Measurements from ENCODE around the gene PAPOLG. TPM values are rescaled to one million over a fixed set of nuclear protein-coding genes. Genes with fewer than 3 reads are reported as not detected.

The PAPOLG gene
- total and polyA plus RNA-seq, 2 of the 13 experiments (the other 11 are each of a cell fraction or from before 2014, with no cell fraction given): 10.1 to 10.4 TPM

DNA sequence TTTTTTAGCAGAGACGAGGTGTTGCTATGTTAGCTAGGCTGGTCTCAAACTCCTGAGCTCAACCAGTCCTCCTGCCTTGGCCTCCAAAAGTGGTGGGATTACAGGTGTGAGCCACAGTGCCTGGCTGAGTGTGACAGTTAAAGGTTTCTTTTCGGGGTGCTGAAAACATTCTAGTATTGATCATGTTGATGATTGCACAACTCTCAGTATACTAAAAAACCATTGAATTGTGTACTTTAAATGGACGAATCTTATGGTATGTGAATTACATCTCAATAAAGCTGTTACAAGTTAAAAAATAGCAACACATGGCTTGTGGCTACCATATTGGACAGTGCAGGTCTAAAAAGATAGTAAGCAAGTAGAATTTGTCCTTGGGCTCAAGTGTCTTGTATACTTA, 22.3 kb downstream of the PAPOLG start:
- no TSS peak for BruUV-seq (replicated peaks)
- Histone ChIP-seq H3K9me3 (ENCODE audit: low read length) (no peaks in the 10 kb centered on the region), H3K4me3 (replicated peaks in 1 of 3; ENCODE audit: insufficient read depth in 1 of 3, low read depth in 2 of 3, low read length in 3 of 3) (no peak overlapping the region), H2AFZ (ENCODE audit: low read length) (no peak overlapping the region), H3K27ac (ENCODE audit: extremely low read length, insufficient read depth, low read length) (no peak overlapping the region), H3K36me3 (replicated peaks in 1 of 2; ENCODE audit: control insufficient read depth in 1 of 2, insufficient read depth in 2 of 2, low read length in 2 of 2) (peaks cover 9 to 73% of the 10 kb centered on the region in 2 experiments), H3K4me2 (ENCODE audit: low read depth, low read length) (no peak overlapping the region), H3K27me3 (ENCODE audit: control insufficient read depth in 1 of 2, insufficient read depth in 2 of 2, low read length in 2 of 2) (no peaks in the 10 kb centered on the region), H4K20me1 (ENCODE audit: insufficient read depth, low read length) (no peaks in the 10 kb centered on the region), H3K4me1 (ENCODE audit: insufficient read depth, low read length) (0 out of 2 replicates have a peak, but pooled peaks cover 4% of the 10 kb centered on the region), H3K79me2 (ENCODE audit: insufficient read depth, low read length) (no peaks in the 10 kb centered on the region), H3K9ac (ENCODE audit: insufficient read depth, low read depth, low read length) (no peak overlapping the region)
- ATAC-seq: no peak
- CTCF ChIA-PET (ENCODE audit: low intra/inter-chr PET ratio, low total read pairs): no interaction called here
- in situ Hi-C loops (cut with HindIII; ENCODE audit: extremely low pct_ligation_motif_present, low pct_unique_long_range_greater_than_20kb): no loop called here
- intact Hi-C loops (cut with micrococcal nuclease; ENCODE audit: unreplicated experiment): no loop called here
- no peak for TF ChIP-seq ZMYM2 (CRISPR knock-in tag; IDR thresholded peaks at IDR 0.05)
- TF ChIP-seq CEBPB (IDR thresholded peaks at IDR 0.05; ENCODE audit: borderline replicate concordance, low read depth, low read length): peak; percentile 54
- DNase-seq (ENCODE audit: low spot score): no peak
- WGBS (ENCODE audit: low lambda C conversion rate): 96% methylated on average over 3 of the region's 3 CpGs
- POLR2A ChIA-PET: interaction anchor here (1.0 kb wide), 1 partner anchor 23 kb away, joined by 3 read pairs; the partner anchor contains the start of gene PAPOLG
- peak; percentile 18 for FAIRE-seq

GRCh38 chr2:60779426-60779825, 23.4 kb downstream of the PAPOLG start:
- FAIRE-seq (no peak), ATAC-seq (peak; percentile 76), DNase-seq (ENCODE audit: low spot score) (no peak)
- Histone ChIP-seq H3K27me3 (ENCODE audit: control insufficient read depth in 1 of 2, insufficient read depth in 2 of 2, low read length in 2 of 2) (no peaks in the 10 kb centered on the region), H3K9me3 (ENCODE audit: low read length) (no peaks in the 10 kb centered on the region), H2AFZ (ENCODE audit: low read length) (no peak overlapping the region), H3K4me2 (ENCODE audit: low read depth, low read length) (no peak overlapping the region), H3K27ac (ENCODE audit: extremely low read length, insufficient read depth, low read length) (no peak overlapping the region), H3K36me3 (replicated peaks in 1 of 2; ENCODE audit: control insufficient read depth in 1 of 2, insufficient read depth in 2 of 2, low read length in 2 of 2) (peaks cover 9 to 77% of the 10 kb centered on the region in 2 experiments), H3K4me1 (ENCODE audit: insufficient read depth, low read length) (0 out of 2 replicates have a peak, but pooled peaks cover 4% of the 10 kb centered on the region), H3K4me3 (replicated peaks in 1 of 3; ENCODE audit: insufficient read depth in 1 of 3, low read depth in 2 of 3, low read length in 3 of 3) (no peak overlapping the region), H3K9ac (ENCODE audit: insufficient read depth, low read depth, low read length) (no peak overlapping the region), H4K20me1 (ENCODE audit: insufficient read depth, low read length) (no peaks in the 10 kb centered on the region), H3K79me2 (ENCODE audit: insufficient read depth, low read length) (no peaks in the 10 kb centered on the region)
- ChIA-PET CTCF (ENCODE audit: low intra/inter-chr PET ratio, low total read pairs) (no interaction called here), POLR2A (no interaction called here)
- no TSS peak for BruUV-seq (replicated peaks)
- intact Hi-C loops (cut with micrococcal nuclease; ENCODE audit: unreplicated experiment) (no loop called here), in situ Hi-C loops (cut with HindIII; ENCODE audit: extremely low pct_ligation_motif_present, low pct_unique_long_range_greater_than_20kb) (no loop called here)
- 82% methylated on average over 5 of the region's 5 CpGs for WGBS (ENCODE audit: low lambda C conversion rate)
- TF ChIP-seq, protein P1, sequence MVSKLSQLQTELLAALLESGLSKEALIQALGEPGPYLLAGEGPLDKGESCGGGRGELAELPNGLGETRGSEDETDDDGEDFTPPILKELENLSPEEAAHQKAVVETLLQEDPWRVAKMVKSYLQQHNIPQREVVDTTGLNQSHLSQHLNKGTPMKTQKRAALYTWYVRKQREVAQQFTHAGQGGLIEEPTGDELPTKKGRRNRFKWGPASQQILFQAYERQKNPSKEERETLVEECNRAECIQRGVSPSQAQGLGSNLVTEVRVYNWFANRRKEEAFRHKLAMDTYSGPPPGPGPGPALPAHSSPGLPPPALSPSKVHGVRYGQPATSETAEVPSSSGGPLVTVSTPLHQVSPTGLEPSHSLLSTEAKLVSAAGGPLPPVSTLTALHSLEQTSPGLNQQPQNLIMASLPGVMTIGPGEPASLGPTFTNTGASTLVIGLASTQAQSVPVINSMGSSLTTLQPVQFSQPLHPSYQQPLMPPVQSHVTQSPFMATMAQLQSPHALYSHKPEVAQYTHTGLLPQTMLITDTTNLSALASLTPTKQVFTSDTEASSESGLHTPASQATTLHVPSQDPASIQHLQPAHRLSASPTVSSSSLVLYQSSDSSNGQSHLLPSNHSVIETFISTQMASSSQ (IDR thresholded peaks at IDR 0.05; ENCODE audit: low read depth): peak; percentile 61; the same call in 1 of the 2 replicates
- TF ChIP-seq, protein P1 (CRISPR knock-in tag; IDR thresholded peaks at IDR 0.05; ENCODE audit: borderline replicate concordance): no peak
- TF ChIP-seq ZNF841 (CRISPR knock-in tag; IDR thresholded peaks at IDR 0.05; ENCODE audit: borderline replicate concordance) (no peak), MAFF (IDR thresholded peaks at IDR 0.05; ENCODE audit: low read depth, low read length) (no peak), ZNF878 (CRISPR knock-in tag; IDR thresholded peaks at IDR 0.05) (no peak), ONECUT2 (CRISPR knock-in tag; IDR thresholded peaks at IDR 0.05) (peak; percentile 57), NFYB (CRISPR knock-in tag; IDR thresholded peaks at IDR 0.05) (no peak)

Measured in HepG2 (cell line).